HCT116 (cell line): ENCODE measurements around the gene HEPACAM2. TPM values are rescaled to one million over a fixed set of nuclear protein-coding genes. Genes with fewer than 3 reads are reported as not detected.

ENCODE experiments used
- ATAC-seq: fragments of 200-7000 bp; cut with Tn5 transposase; 2 replicates; pipeline ENCODE4 v1.9.1; 2020; ENCODE audit warnings: mild to moderate bottlenecking, moderate library complexity
- BruUV-seq: library from RNA; stranded (reverse); fragments of 400-500 nt; replicated peaks from 2 replicates; lab custom pipeline; 2021; lab: Mats Ljungman, UMichigan
- CTCF ChIA-PET: fragments of 300-600 bp; sonication (Branson Sonifier 250); formaldehyde crosslinking; loops from one replicate; lab custom pipeline; 2021; ENCODE audit warnings: antibody characterized with exemption; lab: Charles Lee
- POLR2A ChIA-PET: fragments of 300-600, 350-600 bp; sonication (Branson Sonifier 250); formaldehyde crosslinking; loops from one replicate; lab custom pipeline; 2021; ENCODE audit warnings: antibody characterized with exemption; lab: Charles Lee
- RAD21 ChIA-PET, 2 experiments: fragments of 300-600 bp; sonication (Branson Sonifier 250); formaldehyde crosslinking; loops; one replicate each; lab custom pipeline; 2023; ENCODE audit warnings: low total read pairs in 2 of 2; ENCODE audit not compliant: uncharacterized antibody in 2 of 2, unreplicated experiment in 2 of 2, low non-redundant PET in 1 of 2; lab: Charles Lee
- DNase-seq: peaks from one replicate; pipeline ENCODE4 v3.0.0-alpha.2; 2010; ENCODE audit warnings: low read depth, low spot score
- H2AFZ ChIP-seq: fragments of 200-600 bp; shearing (Covaris generic), sonication (generic); 2 replicates; pipeline ENCODE4 v1.6.1; 2017; ENCODE audit warnings: low read depth, mixed run types, mixed read lengths, antibody characterized with exemption, low read length; ENCODE audit not compliant: poor library complexity, severe bottlenecking
- H3K27ac ChIP-seq: 2 replicates; pipeline ENCODE4 v1.5.1; 2012; ENCODE audit warnings: low read depth, low read length
- H3K27me3 ChIP-seq: fragments of 200-600 bp; sonication (generic); 2 replicates; pipeline ENCODE4 v1.6.1; 2016; ENCODE audit warnings: mixed run types, low read length, mixed read lengths; ENCODE audit not compliant: insufficient read depth
- H3K36me3 ChIP-seq, 2 experiments: fragments of 200-500 bp in 1 of 2; fragments of 200-600 bp in 1 of 2; sonication (Bioruptor generic) in 1 of 2; sonication (generic) in 1 of 2; 2 replicates each; pipeline versions ENCODE4 v1.5.1 to v1.6.1; 2014 to 2016; ENCODE audit warnings: low read length in 2 of 2, inconsistent platforms in 1 of 2, mixed read lengths in 1 of 2, mixed run types in 1 of 2; ENCODE audit not compliant: insufficient read depth in 2 of 2, control insufficient read depth in 1 of 2
- H3K4me1 ChIP-seq, 2 experiments: fragments of 200-600 bp in 1 of 2; sonication (generic) in 1 of 2; 2 replicates each; pipeline versions ENCODE4 v1.5.1 to v1.6.1; 2012 to 2017; ENCODE audit warnings: low read length in 2 of 2, inconsistent platforms in 1 of 2, mild to moderate bottlenecking in 1 of 2, mixed read lengths in 1 of 2, mixed run types in 1 of 2, moderate library complexity in 1 of 2; ENCODE audit not compliant: insufficient read depth in 2 of 2, control insufficient read depth in 1 of 2
- H3K4me2 ChIP-seq: fragments of 200-600 bp; sonication (generic); 2 replicates; pipeline ENCODE4 v1.6.1; 2017; ENCODE audit warnings: mixed run types, low read length, mixed read lengths
- H3K4me3 ChIP-seq, 2 experiments: fragments of 200-600 bp in 1 of 2; sonication (generic) in 1 of 2; replicated peaks in 1 of 2; 2 replicates each; pipeline ENCODE4 v1.5.1; 2011 to 2016; ENCODE audit warnings: low read length in 2 of 2, control low read depth in 1 of 2, low read depth in 1 of 2, mild to moderate bottlenecking in 1 of 2, mixed read lengths in 1 of 2, mixed run types in 1 of 2
- H3K79me2 ChIP-seq: fragments of 200-600 bp; sonication (generic); 2 replicates; pipeline ENCODE4 v1.6.1; 2017; ENCODE audit warnings: mild to moderate bottlenecking, mixed run types, low read length, moderate library complexity, mixed read lengths; ENCODE audit not compliant: insufficient read depth
- H3K9ac ChIP-seq: fragments of 200-600 bp; sonication (generic); 2 replicates; pipeline ENCODE4 v1.6.1; 2016; ENCODE audit warnings: low read length, mixed read lengths
- H3K9me2 ChIP-seq: fragments of 200-600 bp; sonication (generic), shearing (Covaris generic); 2 replicates; pipeline ENCODE4 v1.6.1; 2017; ENCODE audit warnings: mixed run types, mild to moderate bottlenecking, moderate library complexity; ENCODE audit not compliant: insufficient read depth
- H3K9me3 ChIP-seq, 2 experiments: fragments of 200-500 bp in 1 of 2; fragments of 200-600 bp in 1 of 2; sonication (Bioruptor generic) in 1 of 2; sonication (generic) in 1 of 2; 2 replicates each; pipeline ENCODE4 v1.6.1; 2014 to 2017; ENCODE audit warnings: low read length in 2 of 2, mixed read lengths in 2 of 2, inconsistent platforms in 1 of 2, low read depth in 1 of 2, mild to moderate bottlenecking in 1 of 2, mixed run types in 1 of 2, moderate library complexity in 1 of 2; ENCODE audit not compliant: control insufficient read depth in 1 of 2, insufficient read depth in 1 of 2
- H4K20me1 ChIP-seq: fragments of 200-600 bp; sonication (generic), shearing (Covaris generic); 2 replicates; pipeline ENCODE4 v1.6.1; 2017; ENCODE audit warnings: mixed run types, mild to moderate bottlenecking, moderate library complexity; ENCODE audit not compliant: insufficient read depth
- REST ChIP-seq: IDR thresholded peaks from 2 replicates; pipeline ENCODE4 v1.6.1; 2012; ENCODE audit warnings: low read depth
- intact Hi-C: fragments of 100-400 bp; cut with micrococcal nuclease; formaldehyde crosslinking; loops from 2 replicates; pipeline ENCODE4 v1.10.0; 2022
- total RNA-seq: library from RNA; stranded (reverse); gene quantifications from one replicate; pipeline ENCODE4 v1.2.1, GENCODE V29; 2021; ENCODE audit not compliant: unreplicated experiment

HEPACAM2 gene
- total RNA-seq, 1 experiment from 2014 or later = not detected

GRCh38 chr7:93198472-93198871 is 27.8 kb downstream of the HEPACAM2 start:
- H4K20me1 ChIP-seq = no peaks in the 10 kb centered on the region
- RAD21 ChIA-PET = no interaction called here

More at GRCh38 chr7:93198472-93198871, 27.8 kb downstream of the HEPACAM2 start:
- Histone ChIP-seq H3K9ac (no peak overlapping the region), H3K27ac (no peak overlapping the region), H3K4me2 (no peak overlapping the region), H3K4me3 (no peak overlapping the region), H3K9me3 (no peaks in the 10 kb centered on the region), H3K36me3 (no peaks in the 10 kb centered on the region), H3K9me2 (no peaks in the 10 kb centered on the region), H3K4me1 (no peaks in the 10 kb centered on the region), H3K27me3 (peaks cover 10% of the 10 kb centered on the region; the same call in 1 of the 2 replicates), H2AFZ (no peak overlapping the region), H3K79me2 (no peaks in the 10 kb centered on the region)
- no peak for DNase-seq
- CTCF ChIA-PET = no interaction called here
- no TSS peak for BruUV-seq
- intact Hi-C loops = no loop called here
- POLR2A ChIA-PET = no interaction called here
- TF ChIP-seq REST = no peak
- ATAC-seq = no peak
